ENCODE data around the gene PEX5L.

The PEX5L gene

DNA sequence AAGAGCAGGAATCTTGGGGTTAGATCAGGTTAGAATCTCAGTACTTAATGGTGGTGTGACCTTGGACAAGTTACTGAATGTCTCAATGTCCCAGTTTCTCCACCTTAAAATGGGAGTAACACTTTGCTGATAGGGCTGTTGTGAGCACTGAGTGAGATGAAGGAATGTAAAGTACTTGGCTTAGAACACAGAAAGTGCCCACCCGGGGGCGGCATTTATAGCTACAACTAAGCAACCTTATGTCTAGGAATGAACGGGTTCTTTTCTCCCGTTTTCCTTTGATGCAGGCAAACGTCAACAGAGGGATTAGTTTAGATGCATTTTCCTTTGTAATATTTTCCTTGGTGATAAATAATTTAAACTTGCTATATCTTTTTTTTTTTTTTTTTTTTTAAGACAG, 207.3 kb downstream of the PEX5L start:
- Histone ChIP-seq H3K27me3 (ENCODE audit: control insufficient read depth in 2 of 2, insufficient read depth in 2 of 2, low read length in 2 of 2) (peaks cover 0 to 3% of the 10 kb centered on the region in 2 donors), H3K9me3 (ENCODE audit: control insufficient read depth in 2 of 2, low read length in 2 of 2) (no peaks in the 10 kb centered on the region), H3K9ac (ENCODE audit: low read depth in 1 of 2, low read length in 2 of 2) (no peak overlapping the region), H3K4me1 (ENCODE audit: control insufficient read depth in 2 of 2, insufficient read depth in 2 of 2, low read length in 2 of 2) (no peaks in the 10 kb centered on the region), H3K36me3 (ENCODE audit: control insufficient read depth in 2 of 2, insufficient read depth in 2 of 2, low read length in 2 of 2) (no peaks in the 10 kb centered on the region), H3K27ac (ENCODE audit: low read depth in 2 of 2, low read length in 2 of 2) (no peak overlapping the region), H3K4me3 (ENCODE audit: low read length in 2 of 2) (no peak overlapping the region)

DNA sequence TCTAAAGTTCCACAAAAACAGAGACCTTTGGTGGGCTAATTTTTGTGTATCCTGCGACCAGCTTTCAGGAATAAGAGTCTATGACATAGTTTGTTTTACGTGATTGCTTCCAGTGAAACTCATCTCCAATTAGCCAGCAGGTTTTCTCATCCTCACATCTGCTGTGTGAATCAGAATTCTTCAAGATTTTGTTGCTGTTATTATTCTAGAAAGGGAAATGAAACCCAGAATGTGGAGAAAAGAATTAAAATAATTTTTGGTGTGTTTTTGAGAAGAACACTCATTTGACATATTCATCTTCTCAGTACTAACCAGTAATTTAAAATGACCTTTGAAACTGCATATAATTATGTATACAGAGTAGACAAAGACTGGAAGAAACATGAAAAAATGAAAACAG, 208.0 kb downstream of the PEX5L start:
- H3K4me1 ChIP-seq (ENCODE audit: control insufficient read depth in 2 of 2, insufficient read depth in 2 of 2, low read length in 2 of 2), result no peaks in the 10 kb centered on the region
- H3K27me3 ChIP-seq (ENCODE audit: control insufficient read depth in 2 of 2, insufficient read depth in 2 of 2, low read length in 2 of 2), result peaks cover 0 to 3% of the 10 kb centered on the region in 2 donors
- H3K9ac ChIP-seq (ENCODE audit: low read depth in 1 of 2, low read length in 2 of 2), result no peak overlapping the region
- H3K4me3 ChIP-seq (ENCODE audit: low read length in 2 of 2), result no peak overlapping the region
- H3K9me3 ChIP-seq (ENCODE audit: control insufficient read depth in 2 of 2, low read length in 2 of 2), result no peaks in the 10 kb centered on the region
- H3K27ac ChIP-seq (ENCODE audit: low read depth in 2 of 2, low read length in 2 of 2), result no peak overlapping the region
- no peaks in the 10 kb centered on the region for H3K36me3 ChIP-seq (ENCODE audit: control insufficient read depth in 2 of 2, insufficient read depth in 2 of 2, low read length in 2 of 2)

DNA sequence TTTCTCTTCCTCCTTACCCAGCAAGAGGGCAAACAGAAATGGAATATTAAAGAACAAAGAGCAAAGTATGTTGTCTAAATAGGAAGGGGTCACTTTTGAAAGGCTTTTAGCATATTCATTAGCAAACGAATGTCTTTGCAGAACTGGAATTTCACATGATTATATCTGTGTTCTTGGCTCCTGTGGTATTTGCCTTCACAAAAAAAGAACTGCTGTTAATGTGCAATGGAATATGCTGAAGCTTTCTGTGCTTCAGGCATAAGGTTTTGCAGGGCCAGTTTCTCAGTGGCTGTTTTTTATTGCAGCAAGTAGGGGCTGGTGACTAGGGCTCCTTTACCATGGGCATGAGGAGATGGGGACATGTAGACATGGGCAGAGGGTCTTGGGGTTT, 210.5 kb downstream of the PEX5L start:
- Histone ChIP-seq H3K27ac (ENCODE audit: low read depth in 2 of 2, low read length in 2 of 2) (no peak overlapping the region), H3K9ac (ENCODE audit: low read depth in 1 of 2, low read length in 2 of 2) (no peak overlapping the region), H3K4me1 (ENCODE audit: control insufficient read depth in 2 of 2, insufficient read depth in 2 of 2, low read length in 2 of 2) (no peaks in the 10 kb centered on the region), H3K36me3 (ENCODE audit: control insufficient read depth in 2 of 2, insufficient read depth in 2 of 2, low read length in 2 of 2) (no peaks in the 10 kb centered on the region), H3K4me3 (ENCODE audit: low read length in 2 of 2) (no peak overlapping the region), H3K27me3 (ENCODE audit: control insufficient read depth in 2 of 2, insufficient read depth in 2 of 2, low read length in 2 of 2) (no peaks in the 10 kb centered on the region), H3K9me3 (ENCODE audit: control insufficient read depth in 2 of 2, low read length in 2 of 2) (no peaks in the 10 kb centered on the region)

DNA sequence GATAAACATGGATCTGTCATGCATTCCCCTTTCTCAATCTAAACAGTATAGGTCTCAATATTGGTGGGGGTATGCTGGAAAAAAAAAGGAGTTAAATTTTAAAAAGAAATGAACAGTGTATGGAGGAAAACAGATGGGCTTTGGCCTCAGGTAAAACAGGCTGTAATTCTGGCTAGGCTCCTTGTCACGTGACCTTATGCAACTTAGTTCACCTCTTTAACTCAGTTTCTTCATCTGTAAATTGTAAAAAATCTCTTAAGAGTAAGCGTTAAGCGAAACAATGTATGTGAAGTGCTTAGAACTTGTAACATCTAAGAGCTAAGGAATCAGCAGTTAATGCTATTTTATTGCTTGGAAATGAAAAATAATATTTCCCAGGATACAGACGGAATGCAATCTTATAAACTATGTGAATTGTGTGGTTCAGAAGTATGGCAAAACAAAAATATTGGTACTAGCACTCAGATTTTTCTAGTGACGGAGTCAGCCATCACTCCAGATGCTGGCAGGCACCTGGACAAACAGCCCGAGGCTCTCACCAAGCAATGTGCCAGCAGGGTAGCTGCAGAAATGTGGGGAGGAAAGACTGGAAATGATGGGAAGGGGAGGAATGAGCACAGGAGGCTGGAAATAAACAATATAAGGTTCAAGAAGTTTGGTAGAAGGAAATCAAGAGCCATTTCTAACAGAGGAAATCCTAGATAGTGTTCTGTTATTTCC, 211.1 kb downstream of the PEX5L start:
- Histone ChIP-seq H3K9me3 (ENCODE audit: control insufficient read depth in 2 of 2, low read length in 2 of 2) (no peaks in the 10 kb centered on the region), H3K27ac (ENCODE audit: low read depth in 2 of 2, low read length in 2 of 2) (no peak overlapping the region), H3K4me3 (ENCODE audit: low read length in 2 of 2) (no peak overlapping the region), H3K36me3 (ENCODE audit: control insufficient read depth in 2 of 2, insufficient read depth in 2 of 2, low read length in 2 of 2) (no peaks in the 10 kb centered on the region), H3K9ac (ENCODE audit: low read depth in 1 of 2, low read length in 2 of 2) (no peak overlapping the region), H3K4me1 (ENCODE audit: control insufficient read depth in 2 of 2, insufficient read depth in 2 of 2, low read length in 2 of 2) (no peaks in the 10 kb centered on the region), H3K27me3 (ENCODE audit: control insufficient read depth in 2 of 2, insufficient read depth in 2 of 2, low read length in 2 of 2) (no peaks in the 10 kb centered on the region)

DNA sequence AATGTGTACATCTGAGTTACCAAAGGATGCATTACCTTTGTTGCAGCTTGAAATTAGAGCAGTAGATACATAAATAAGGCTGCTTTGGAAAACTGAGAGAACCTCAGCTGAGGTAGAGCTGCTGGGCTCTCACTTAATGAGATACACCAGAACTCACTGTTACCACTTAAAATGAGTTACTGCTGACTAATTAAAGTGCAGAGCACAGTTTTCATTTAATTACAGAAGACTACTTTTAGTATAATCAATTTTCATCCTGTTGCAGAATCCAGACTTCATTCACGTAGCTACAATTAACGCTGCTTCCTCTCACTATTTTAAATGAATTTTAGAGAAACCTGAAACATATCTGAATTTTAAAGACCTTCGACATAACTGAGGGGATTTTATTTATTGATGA, 214.4 kb downstream of the PEX5L start:
- Histone ChIP-seq H3K36me3 (ENCODE audit: control insufficient read depth in 2 of 2, insufficient read depth in 2 of 2, low read length in 2 of 2) (no peaks in the 10 kb centered on the region), H3K27me3 (ENCODE audit: control insufficient read depth in 2 of 2, insufficient read depth in 2 of 2, low read length in 2 of 2) (no peaks in the 10 kb centered on the region), H3K9me3 (ENCODE audit: control insufficient read depth in 2 of 2, low read length in 2 of 2) (no peaks in the 10 kb centered on the region), H3K9ac (ENCODE audit: low read depth in 1 of 2, low read length in 2 of 2) (no peak overlapping the region), H3K4me1 (ENCODE audit: control insufficient read depth in 2 of 2, insufficient read depth in 2 of 2, low read length in 2 of 2) (no peaks in the 10 kb centered on the region), H3K4me3 (ENCODE audit: low read length in 2 of 2) (no peak overlapping the region), H3K27ac (ENCODE audit: low read depth in 2 of 2, low read length in 2 of 2) (no peak overlapping the region)

DNA sequence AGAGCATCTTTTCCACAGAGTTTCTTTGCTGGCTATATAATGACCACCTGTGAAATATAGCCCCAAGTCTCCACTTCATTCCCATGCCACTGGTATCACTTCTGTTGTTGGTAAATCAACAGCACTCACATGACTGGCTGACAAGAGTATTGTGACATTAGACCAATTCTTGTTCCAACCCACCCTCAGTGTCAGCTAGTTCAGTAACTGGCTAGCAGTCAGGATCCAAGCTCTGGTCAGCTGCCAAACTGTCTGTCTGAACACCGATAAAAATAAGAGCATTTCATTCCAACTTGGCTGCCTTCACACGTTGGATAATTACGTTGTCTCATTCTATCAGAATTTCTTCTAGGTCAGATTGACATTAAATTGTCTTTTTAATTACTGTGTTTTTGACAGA, 217.4 kb downstream of the PEX5L start:
- Histone ChIP-seq H3K9ac (ENCODE audit: low read depth in 1 of 2, low read length in 2 of 2) (no peak overlapping the region), H3K4me1 (ENCODE audit: control insufficient read depth in 2 of 2, insufficient read depth in 2 of 2, low read length in 2 of 2) (no peaks in the 10 kb centered on the region), H3K27me3 (ENCODE audit: control insufficient read depth in 2 of 2, insufficient read depth in 2 of 2, low read length in 2 of 2) (no peaks in the 10 kb centered on the region), H3K27ac (ENCODE audit: low read depth in 2 of 2, low read length in 2 of 2) (no peak overlapping the region), H3K4me3 (ENCODE audit: low read length in 2 of 2) (no peak overlapping the region), H3K9me3 (ENCODE audit: control insufficient read depth in 2 of 2, low read length in 2 of 2) (no peaks in the 10 kb centered on the region), H3K36me3 (ENCODE audit: control insufficient read depth in 2 of 2, insufficient read depth in 2 of 2, low read length in 2 of 2) (no peaks in the 10 kb centered on the region)

DNA sequence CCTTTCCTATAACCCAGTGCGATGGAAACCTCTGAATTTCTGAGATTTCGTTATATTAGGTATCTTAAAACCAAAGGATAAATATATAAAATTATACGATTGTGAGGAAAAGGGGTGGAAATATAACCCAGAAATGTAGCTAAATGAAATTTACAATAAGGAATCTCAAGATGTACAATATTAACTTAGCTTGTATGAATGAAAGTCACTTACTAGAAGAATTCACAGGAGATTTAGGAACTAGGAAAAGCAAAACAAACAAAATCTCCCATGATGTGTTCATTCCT, 224.7 kb downstream of the PEX5L start:
- Histone ChIP-seq H3K9ac (ENCODE audit: low read depth in 1 of 2, low read length in 2 of 2) (no peak overlapping the region), H3K27ac (ENCODE audit: low read depth in 2 of 2, low read length in 2 of 2) (no peak overlapping the region), H3K4me3 (ENCODE audit: low read length in 2 of 2) (no peak overlapping the region)

DNA sequence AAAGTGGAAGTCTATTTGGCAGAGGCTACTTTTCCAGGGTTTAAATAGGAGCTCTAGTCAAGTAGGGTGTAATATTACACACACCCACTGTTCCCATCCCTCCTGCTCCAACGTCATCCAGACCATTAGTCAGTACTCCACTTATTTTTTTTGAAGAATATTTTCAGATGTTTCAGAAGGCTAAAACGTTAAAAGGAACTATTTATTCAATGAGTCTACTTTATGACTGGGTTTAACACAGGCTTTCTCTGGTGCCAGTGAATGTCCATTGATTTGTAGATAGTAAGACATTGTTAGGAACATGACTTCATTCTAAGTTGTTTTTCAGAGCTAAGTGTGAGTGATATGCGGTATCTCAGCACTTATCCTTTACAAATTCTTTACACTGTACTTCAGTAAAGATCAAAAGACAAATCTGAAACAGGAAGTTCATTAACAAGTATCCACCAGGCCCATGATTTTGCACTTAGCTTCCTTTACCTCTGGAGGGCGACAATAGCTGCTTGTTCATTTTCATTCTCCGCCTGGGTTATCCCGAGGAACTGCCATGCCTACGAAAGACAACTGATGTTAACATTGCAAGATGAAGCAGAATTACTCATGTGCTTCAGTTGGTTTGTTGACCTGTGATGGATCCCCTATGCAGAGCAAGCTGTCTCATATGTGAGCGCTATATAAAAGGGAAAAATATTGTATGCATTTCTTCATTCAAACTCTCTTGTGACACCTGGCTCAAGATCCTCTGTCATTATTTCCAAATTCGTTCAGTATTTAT, 225.2 kb downstream of the PEX5L start:
- H3K4me1 ChIP-seq (ENCODE audit: control insufficient read depth in 2 of 2, insufficient read depth in 2 of 2, low read length in 2 of 2), result no peaks in the 10 kb centered on the region
- no peaks in the 10 kb centered on the region for H3K36me3 ChIP-seq (ENCODE audit: control insufficient read depth in 2 of 2, insufficient read depth in 2 of 2, low read length in 2 of 2)
- no peaks in the 10 kb centered on the region for H3K9me3 ChIP-seq (ENCODE audit: control insufficient read depth in 2 of 2, low read length in 2 of 2)
- no peak overlapping the region for H3K9ac ChIP-seq (ENCODE audit: low read depth in 1 of 2, low read length in 2 of 2)
- no peak overlapping the region for H3K27ac ChIP-seq (ENCODE audit: low read depth in 2 of 2, low read length in 2 of 2)
- no peak overlapping the region for H3K4me3 ChIP-seq (ENCODE audit: low read length in 2 of 2)
- H3K27me3 ChIP-seq (ENCODE audit: control insufficient read depth in 2 of 2, insufficient read depth in 2 of 2, low read length in 2 of 2), result no peaks in the 10 kb centered on the region

More for the DNA sequence above, 224.7 kb downstream of the PEX5L start:
- H3K9me3 ChIP-seq (ENCODE audit: control insufficient read depth in 2 of 2, low read length in 2 of 2), result no peaks in the 10 kb centered on the region
- no peaks in the 10 kb centered on the region for H3K4me1 ChIP-seq (ENCODE audit: control insufficient read depth in 2 of 2, insufficient read depth in 2 of 2, low read length in 2 of 2)
- H3K36me3 ChIP-seq (ENCODE audit: control insufficient read depth in 2 of 2, insufficient read depth in 2 of 2, low read length in 2 of 2), result no peaks in the 10 kb centered on the region
- no peaks in the 10 kb centered on the region for H3K27me3 ChIP-seq (ENCODE audit: control insufficient read depth in 2 of 2, insufficient read depth in 2 of 2, low read length in 2 of 2)

DNA sequence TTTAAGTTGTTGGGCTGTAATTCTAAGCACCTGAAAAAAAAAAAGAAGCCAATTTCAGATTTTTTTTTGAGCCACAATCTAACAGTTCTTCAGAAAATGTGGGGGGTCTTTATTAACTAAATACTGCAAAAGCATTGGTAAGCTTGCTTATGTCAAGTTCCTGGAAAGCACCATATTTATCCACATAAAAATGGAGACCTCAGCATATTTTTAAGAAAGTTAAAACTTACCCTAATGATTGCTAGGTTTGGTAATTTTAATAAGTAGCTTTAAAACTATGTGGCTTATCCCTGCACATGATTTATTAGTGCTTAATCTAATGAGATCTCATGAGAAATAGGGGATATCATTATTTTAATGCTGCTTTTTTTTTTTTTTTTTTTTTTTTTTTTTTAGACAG, 227.1 kb downstream of the PEX5L start:
- Histone ChIP-seq H3K36me3 (ENCODE audit: control insufficient read depth in 2 of 2, insufficient read depth in 2 of 2, low read length in 2 of 2) (no peaks in the 10 kb centered on the region), H3K4me3 (ENCODE audit: low read length in 2 of 2) (no peak overlapping the region), H3K27ac (ENCODE audit: low read depth in 2 of 2, low read length in 2 of 2) (no peak overlapping the region), H3K4me1 (ENCODE audit: control insufficient read depth in 2 of 2, insufficient read depth in 2 of 2, low read length in 2 of 2) (no peaks in the 10 kb centered on the region), H3K27me3 (ENCODE audit: control insufficient read depth in 2 of 2, insufficient read depth in 2 of 2, low read length in 2 of 2) (no peaks in the 10 kb centered on the region), H3K9ac (ENCODE audit: low read depth in 1 of 2, low read length in 2 of 2) (no peak overlapping the region), H3K9me3 (ENCODE audit: control insufficient read depth in 2 of 2, low read length in 2 of 2) (no peaks in the 10 kb centered on the region)

DNA sequence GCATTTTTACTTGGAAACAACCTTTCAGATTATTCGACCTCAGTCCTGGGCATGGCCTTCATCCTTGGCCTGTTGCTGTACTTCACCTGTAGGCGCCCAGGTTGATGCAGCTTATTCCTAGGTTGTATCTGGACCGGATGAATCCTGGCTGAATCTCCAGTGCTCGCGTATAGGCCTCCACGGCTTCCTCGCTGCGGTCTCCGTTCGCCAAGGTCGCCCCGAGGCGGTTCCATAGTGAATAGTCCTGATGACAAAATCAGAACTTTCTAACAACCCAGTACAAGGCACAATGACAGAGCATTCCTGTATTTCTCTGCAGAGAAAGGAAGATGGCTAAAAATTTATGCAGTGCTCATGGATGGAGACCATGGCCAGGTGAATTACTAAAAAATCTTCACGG, 229.1 kb downstream of the PEX5L start:
- no peak overlapping the region for H3K9ac ChIP-seq (ENCODE audit: low read depth in 1 of 2, low read length in 2 of 2)
- peaks cover 0 to 5% of the 10 kb centered on the region in 2 donors for H3K27me3 ChIP-seq (ENCODE audit: control insufficient read depth in 2 of 2, insufficient read depth in 2 of 2, low read length in 2 of 2)
- no peak overlapping the region for H3K4me3 ChIP-seq (ENCODE audit: low read length in 2 of 2)
- no peaks in the 10 kb centered on the region for H3K9me3 ChIP-seq (ENCODE audit: control insufficient read depth in 2 of 2, low read length in 2 of 2)
- no peaks in the 10 kb centered on the region for H3K4me1 ChIP-seq (ENCODE audit: control insufficient read depth in 2 of 2, insufficient read depth in 2 of 2, low read length in 2 of 2)
- H3K27ac ChIP-seq (ENCODE audit: low read depth in 2 of 2, low read length in 2 of 2), result no peak overlapping the region
- no peaks in the 10 kb centered on the region for H3K36me3 ChIP-seq (ENCODE audit: control insufficient read depth in 2 of 2, insufficient read depth in 2 of 2, low read length in 2 of 2)
